ENCODE data around the gene LRRIQ1.

The LRRIQ1 gene

DNA sequence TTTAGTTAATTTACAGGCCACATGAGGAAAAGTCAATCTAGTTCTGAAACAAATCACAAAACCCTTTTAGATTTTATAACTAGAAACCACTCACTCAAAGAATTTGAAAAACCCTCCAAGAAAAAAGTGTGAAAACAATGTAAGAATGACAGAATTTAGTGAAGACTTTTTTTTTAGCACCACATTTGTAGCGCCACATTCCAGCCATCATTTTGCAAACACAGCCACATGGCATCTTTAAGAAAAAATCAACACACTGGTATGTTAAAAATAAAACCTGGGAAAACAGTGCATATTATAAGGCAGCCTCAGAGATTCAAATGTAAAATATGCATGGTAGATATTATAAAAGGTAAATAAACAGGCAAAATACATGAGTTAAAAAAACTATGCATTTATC is 221.5 kb downstream of the LRRIQ1 start:
- TF ChIP-seq, protein P1, sequence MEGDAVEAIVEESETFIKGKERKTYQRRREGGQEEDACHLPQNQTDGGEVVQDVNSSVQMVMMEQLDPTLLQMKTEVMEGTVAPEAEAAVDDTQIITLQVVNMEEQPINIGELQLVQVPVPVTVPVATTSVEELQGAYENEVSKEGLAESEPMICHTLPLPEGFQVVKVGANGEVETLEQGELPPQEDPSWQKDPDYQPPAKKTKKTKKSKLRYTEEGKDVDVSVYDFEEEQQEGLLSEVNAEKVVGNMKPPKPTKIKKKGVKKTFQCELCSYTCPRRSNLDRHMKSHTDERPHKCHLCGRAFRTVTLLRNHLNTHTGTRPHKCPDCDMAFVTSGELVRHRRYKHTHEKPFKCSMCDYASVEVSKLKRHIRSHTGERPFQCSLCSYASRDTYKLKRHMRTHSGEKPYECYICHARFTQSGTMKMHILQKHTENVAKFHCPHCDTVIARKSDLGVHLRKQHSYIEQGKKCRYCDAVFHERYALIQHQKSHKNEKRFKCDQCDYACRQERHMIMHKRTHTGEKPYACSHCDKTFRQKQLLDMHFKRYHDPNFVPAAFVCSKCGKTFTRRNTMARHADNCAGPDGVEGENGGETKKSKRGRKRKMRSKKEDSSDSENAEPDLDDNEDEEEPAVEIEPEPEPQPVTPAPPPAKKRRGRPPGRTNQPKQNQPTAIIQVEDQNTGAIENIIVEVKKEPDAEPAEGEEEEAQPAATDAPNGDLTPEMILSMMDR (conservative IDR thresholded peaks at IDR 0.05; ENCODE audit: control insufficient read depth, insufficient read depth, low read depth, low read length), result no peak
- DNase-seq (ENCODE audit: low read depth), result no peak
- no peak overlapping the region for H3K4me3 ChIP-seq (ENCODE audit: control insufficient read depth, low read depth, low read length)

DNA sequence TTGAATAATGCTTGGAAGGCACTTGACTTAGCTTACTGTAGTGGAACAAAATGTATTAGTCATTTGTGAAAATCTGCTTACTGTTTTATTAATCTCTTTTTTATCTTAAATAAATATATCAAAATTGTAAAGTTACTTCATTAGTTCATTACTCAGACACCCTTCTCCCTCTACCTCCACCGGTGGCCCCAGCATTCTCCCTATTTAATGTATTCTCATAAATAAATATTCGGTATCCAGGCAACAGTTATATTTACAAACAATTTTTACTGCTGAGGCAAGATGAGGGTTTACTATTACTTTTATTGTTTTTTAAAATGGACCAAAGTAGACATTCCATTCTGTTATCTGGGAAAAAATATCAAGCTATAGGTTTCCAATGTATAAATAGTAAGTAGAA is 224.3 kb downstream of the LRRIQ1 start:
- no peak for DNase-seq (ENCODE audit: low read depth)
- no peak overlapping the region for H3K4me3 ChIP-seq (ENCODE audit: control insufficient read depth, low read depth, low read length)
- TF ChIP-seq, protein P1 (conservative IDR thresholded peaks at IDR 0.05; ENCODE audit: control insufficient read depth, insufficient read depth, low read depth, low read length), result no peak

DNA sequence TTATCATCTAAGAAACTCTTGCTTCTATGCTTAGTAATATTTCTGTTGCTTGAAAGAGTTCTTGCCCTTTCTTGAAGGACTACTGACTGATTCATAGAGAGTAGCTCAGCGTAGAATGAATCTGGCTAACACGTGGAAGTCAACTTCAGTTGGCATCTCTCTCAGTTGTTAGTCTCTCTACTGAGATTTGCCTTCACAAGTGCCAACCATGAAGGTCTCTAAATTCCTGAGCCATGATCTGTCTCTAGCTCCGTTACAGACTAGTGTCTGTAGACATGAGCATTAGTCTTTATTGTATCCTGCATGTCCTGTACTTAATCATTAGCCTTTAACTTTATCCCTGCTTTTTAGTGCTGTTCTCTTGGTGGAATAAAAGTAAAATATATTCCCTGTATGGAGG is 224.7 kb downstream of the LRRIQ1 start:
- DNase-seq (ENCODE audit: low read depth), result no peak
- TF ChIP-seq, protein P1 (conservative IDR thresholded peaks at IDR 0.05; ENCODE audit: control insufficient read depth, insufficient read depth, low read depth, low read length), result no peak
- no peak overlapping the region for H3K4me3 ChIP-seq (ENCODE audit: control insufficient read depth, low read depth, low read length)

DNA sequence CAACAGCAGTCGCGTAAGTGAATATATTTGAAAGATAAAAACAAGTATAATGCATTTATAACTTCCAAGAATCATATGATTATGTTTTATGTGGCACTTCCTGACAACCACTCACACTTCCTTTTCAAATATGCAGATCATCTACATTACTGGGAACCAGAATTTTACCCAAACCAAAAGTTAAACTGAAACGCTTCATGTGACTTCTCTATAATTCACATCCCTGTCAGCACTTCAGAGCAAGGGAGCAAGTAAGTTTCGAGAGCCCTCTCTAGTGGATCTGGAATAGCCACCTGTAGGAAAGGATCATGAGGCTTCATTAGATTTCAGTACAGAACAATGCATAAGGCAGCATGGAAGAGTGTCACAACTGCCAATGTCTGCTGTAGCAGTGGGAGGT is 230.2 kb downstream of the LRRIQ1 start:
- TF ChIP-seq, protein P1 (conservative IDR thresholded peaks at IDR 0.05; ENCODE audit: control insufficient read depth, insufficient read depth, low read depth, low read length), result no peak
- no peak for DNase-seq (ENCODE audit: low read depth)
- no peak overlapping the region for H3K4me3 ChIP-seq (ENCODE audit: control insufficient read depth, low read depth, low read length)

DNA sequence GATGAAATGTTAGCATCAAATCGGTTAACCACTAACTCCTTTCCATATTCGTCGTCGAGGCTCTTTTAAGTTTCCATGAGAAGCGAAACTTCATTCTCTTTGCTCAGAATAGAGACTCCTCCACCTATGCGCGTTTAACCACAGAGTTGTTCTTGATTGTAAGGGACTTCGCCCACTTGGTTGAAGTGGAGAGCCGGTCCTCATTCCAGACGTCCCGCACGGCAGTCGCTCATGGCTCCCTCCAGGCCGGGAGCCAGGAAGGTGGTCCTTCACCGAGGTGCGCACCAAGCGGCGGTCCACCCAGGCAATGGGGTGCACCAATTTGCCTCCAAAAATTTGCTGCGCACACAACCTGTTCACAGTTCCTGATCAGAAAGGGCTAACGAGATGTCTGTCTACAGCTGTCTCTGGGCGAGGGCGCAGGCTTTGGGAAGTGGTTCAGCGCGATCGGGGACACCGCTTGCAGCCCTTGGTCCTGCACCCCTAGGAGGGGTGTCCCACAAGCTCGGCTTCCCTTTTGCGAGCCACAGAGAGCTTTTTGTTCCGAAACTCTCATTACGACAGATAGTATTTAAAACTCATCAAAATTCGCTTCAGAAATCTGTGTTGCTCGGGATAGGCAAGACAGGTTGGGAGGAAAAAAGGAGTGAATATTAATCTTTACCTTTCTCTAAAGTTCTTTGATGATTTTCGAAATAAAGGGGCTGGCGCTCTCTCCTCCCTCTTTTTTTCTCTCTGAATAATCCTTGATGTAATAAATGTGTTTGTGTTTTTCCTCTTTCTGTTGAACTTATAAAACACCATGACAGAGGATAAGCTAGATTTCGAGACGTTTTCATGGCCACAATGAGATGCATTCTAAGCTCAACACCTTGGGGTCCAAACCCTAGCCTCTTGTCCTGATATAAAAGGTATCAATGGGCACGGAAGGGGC is 237.5 kb downstream of the LRRIQ1 start:
- TF ChIP-seq, protein P1 (conservative IDR thresholded peaks at IDR 0.05; ENCODE audit: control insufficient read depth, insufficient read depth, low read depth, low read length), result no peak
- no peak overlapping the region for H3K4me3 ChIP-seq (ENCODE audit: control insufficient read depth, low read depth, low read length)
- no peak for DNase-seq (ENCODE audit: low read depth)

DNA sequence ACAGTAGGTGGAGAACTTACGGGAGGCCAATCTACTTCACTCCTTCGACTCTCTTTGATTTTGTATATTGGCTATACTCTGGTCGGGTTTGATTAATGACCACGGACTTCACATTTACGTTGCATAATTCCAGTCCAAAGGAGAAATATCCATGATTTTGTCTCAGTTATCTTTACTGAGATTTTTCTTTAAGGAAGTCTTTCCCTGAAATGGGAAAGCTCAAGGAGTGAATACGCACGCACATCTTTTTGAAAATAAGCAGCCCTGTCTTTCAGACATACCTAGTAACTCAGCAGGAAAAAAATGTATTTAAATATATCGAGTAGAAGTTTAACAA is 238.1 kb downstream of the LRRIQ1 start:
- TF ChIP-seq, protein P1 (conservative IDR thresholded peaks at IDR 0.05; ENCODE audit: control insufficient read depth, insufficient read depth, low read depth, low read length), result no peak
- no peak overlapping the region for H3K4me3 ChIP-seq (ENCODE audit: control insufficient read depth, low read depth, low read length)
- DNase-seq (ENCODE audit: low read depth), result no peak

Measured in fibroblast of mammary gland (primary cell).